ENCODE results near the gene TDRKH. TPM values are rescaled to one million over a fixed set of nuclear protein-coding genes. Genes with fewer than 3 reads are reported as not detected.
"Not testable (repeated sequence)": the region's sequence is repeated elsewhere in the genome, so short reads cannot be mapped to it uniquely, and the experiment has no call there.

TDRKH gene
- total and polyA plus RNA-seq, 2 experiments from 2014 or later: 10.2 to 25.6 TPM

GRCh38 chr1:151782741-151783140, 7.6 kb downstream of the TDRKH start:
- Histone ChIP-seq H3K4me3 (no peak overlapping the region), H3K9me2 (ENCODE audit: insufficient read depth) (no peaks in the 10 kb centered on the region), H3K27me3 (ENCODE audit: insufficient read depth) (no peaks in the 10 kb centered on the region), H3K4me1 (ENCODE audit: insufficient read depth) (no peaks in the 10 kb centered on the region), H2AFZ (no peak overlapping the region), H3K27ac (ENCODE audit: low read depth) (no peak overlapping the region), H3F3A (replicated peaks; ENCODE audit: low read depth) (no peaks in the 10 kb centered on the region), H4K20me1 (replicated peaks; ENCODE audit: insufficient read depth) (no peaks in the 10 kb centered on the region), H3K4me2 (no peak overlapping the region), H3K79me2 (replicated peaks; ENCODE audit: insufficient read depth) (0 out of 2 replicates have a peak, but pooled peaks cover 3% of the 10 kb centered on the region), H3K36me3 (ENCODE audit: insufficient read depth) (no peaks in the 10 kb centered on the region)
- no peak overlapping the region for H3K27ac Mint-ChIP-seq
- TF ChIP-seq STAT1 (IDR thresholded peaks at IDR 0.05; ENCODE audit: unreplicated experiment) (no peak), EZH2 (IDR thresholded peaks at IDR 0.05; ENCODE audit: low read depth, unreplicated experiment) (no peak), POLR2AphosphoS5 (IDR thresholded peaks at IDR 0.05; ENCODE audit: low read depth) (no peak), JUNB (IDR thresholded peaks at IDR 0.05; ENCODE audit: unreplicated experiment) (no peak), CTCF (conservative IDR thresholded peaks at IDR 0.05; ENCODE audit: low read depth in 2 of 2) (no peak), REST (IDR thresholded peaks at IDR 0.05; ENCODE audit: unreplicated experiment) (no peak), NANOG (IDR thresholded peaks at IDR 0.05; ENCODE audit: borderline replicate concordance) (no peak)
- no peak for DNase-seq (ENCODE audit: low spot score)
- no peaks in the 10 kb centered on the region for H3K9me3 Mint-ChIP-seq
- peaks cover 18% of the 10 kb centered on the region for H3K36me3 Mint-ChIP-seq (ENCODE audit: low read depth)
- no peaks in the 10 kb centered on the region for H3K27me3 Mint-ChIP-seq (ENCODE audit: insufficient read depth, low read depth, poor library complexity)
- ATAC-seq: no peak
- no peak overlapping the region for H3K4me3 Mint-ChIP-seq
- no peaks in the 10 kb centered on the region for H3K4me1 Mint-ChIP-seq

- H3K4me3 ChIP-seq; H3K36me3 ChIP-seq (ENCODE audit: insufficient read depth); H3K27me3 ChIP-seq (ENCODE audit: insufficient read depth); H3K27ac ChIP-seq (ENCODE audit: low read depth); H3F3A ChIP-seq (replicated peaks; ENCODE audit: low read depth); H3K9me3 Mint-ChIP-seq; H3K79me2 ChIP-seq (replicated peaks; ENCODE audit: insufficient read depth); H3K9me2 ChIP-seq (ENCODE audit: insufficient read depth); H3K4me2 ChIP-seq; ATAC-seq; H3K27ac Mint-ChIP-seq; H3K4me1 Mint-ChIP-seq; H2AFZ ChIP-seq; DNase-seq (ENCODE audit: low spot score); H4K20me1 ChIP-seq (replicated peaks; ENCODE audit: insufficient read depth); H3K27me3 Mint-ChIP-seq (ENCODE audit: insufficient read depth, low read depth, poor library complexity); H3K4me3 Mint-ChIP-seq; H3K4me1 ChIP-seq (ENCODE audit: insufficient read depth): not testable (repeated sequence)
- H3K36me3 Mint-ChIP-seq (ENCODE audit: low read depth): peaks cover 19% of the 10 kb centered on the region
These were observed 8.3 kb downstream of the TDRKH start for GRCh38 chr1:151782026-151782425.

- not testable (repeated sequence) for H3K36me3 ChIP-seq (ENCODE audit: insufficient read depth); H3K27me3 ChIP-seq (ENCODE audit: insufficient read depth); DNase-seq (ENCODE audit: low spot score); H3K9me2 ChIP-seq (ENCODE audit: insufficient read depth); H3K27ac ChIP-seq (ENCODE audit: low read depth); H3K9me3 Mint-ChIP-seq; H3K4me3 ChIP-seq; H3K27ac Mint-ChIP-seq; H3K79me2 ChIP-seq (replicated peaks; ENCODE audit: insufficient read depth); H3F3A ChIP-seq (replicated peaks; ENCODE audit: low read depth); ATAC-seq; H3K4me2 ChIP-seq; H3K4me3 Mint-ChIP-seq; H3K4me1 ChIP-seq (ENCODE audit: insufficient read depth); H3K27me3 Mint-ChIP-seq (ENCODE audit: insufficient read depth, low read depth, poor library complexity); H4K20me1 ChIP-seq (replicated peaks; ENCODE audit: insufficient read depth); H2AFZ ChIP-seq; H3K4me1 Mint-ChIP-seq
- H3K36me3 Mint-ChIP-seq (ENCODE audit: low read depth): peaks cover 25% of the 10 kb centered on the region
These were observed 9.6 kb downstream of the TDRKH start for GRCh38 chr1:151780736-151781135.

Measured in GM23338 (cell line).